NCI-H345 treated with DMSO at 0.1 percent for 48 hours (cell line): ENCODE measurements around the gene SLC4A3.
"Not testable (repeated sequence)": the region's sequence is repeated elsewhere in the genome, so short reads cannot be mapped to it uniquely, and the experiment has no call there.

Experiments
- DNase-seq: peaks from one replicate; lab custom pipeline; 2025; ENCODE audit not compliant: unreplicated experiment; lab: John Stamatoyannopoulos, UW

Gene SLC4A3

GRCh38 chr2:219645631-219646527, 18.4 kb downstream of the SLC4A3 start:
- no peak for DNase-seq

DNA sequence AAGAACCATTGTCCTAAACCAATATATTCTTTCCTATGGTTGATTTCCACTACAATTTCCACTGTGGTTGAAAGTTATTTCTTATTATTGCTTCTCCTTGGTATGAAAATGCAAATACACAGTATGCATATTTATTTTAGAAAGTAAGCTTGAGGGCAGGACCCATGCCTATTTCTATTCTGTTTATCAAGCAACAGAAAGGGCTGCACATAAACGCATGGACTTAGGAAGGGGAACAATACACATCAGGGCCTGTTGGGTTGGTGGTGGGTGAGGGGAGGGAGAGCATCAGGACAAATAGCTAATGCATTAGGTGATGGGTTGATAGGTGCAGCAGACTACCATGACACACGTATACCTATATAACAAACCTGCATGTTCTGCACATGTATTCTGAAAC, 20.7 kb downstream of the SLC4A3 start:
- no peak for DNase-seq

DNA sequence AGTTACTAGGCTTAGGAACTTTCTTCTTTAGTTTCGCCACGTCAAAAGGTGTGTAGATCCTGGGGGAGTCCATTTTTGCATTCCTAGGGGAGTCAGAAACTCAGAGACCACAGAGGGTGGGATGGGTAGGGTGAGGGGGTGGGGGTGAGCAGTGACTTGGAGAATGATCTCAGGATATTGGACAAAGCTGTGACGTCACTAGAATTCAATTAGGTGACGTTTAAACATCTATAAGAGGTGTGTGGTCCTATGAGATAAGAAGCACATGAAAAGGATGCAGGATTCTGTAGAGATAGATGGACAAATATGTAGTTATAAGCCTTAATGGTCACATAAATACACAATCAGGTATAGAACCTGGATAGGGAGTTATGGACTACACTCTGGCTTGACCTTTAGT, 21.5 kb downstream of the SLC4A3 start:
- no peak for DNase-seq

DNA sequence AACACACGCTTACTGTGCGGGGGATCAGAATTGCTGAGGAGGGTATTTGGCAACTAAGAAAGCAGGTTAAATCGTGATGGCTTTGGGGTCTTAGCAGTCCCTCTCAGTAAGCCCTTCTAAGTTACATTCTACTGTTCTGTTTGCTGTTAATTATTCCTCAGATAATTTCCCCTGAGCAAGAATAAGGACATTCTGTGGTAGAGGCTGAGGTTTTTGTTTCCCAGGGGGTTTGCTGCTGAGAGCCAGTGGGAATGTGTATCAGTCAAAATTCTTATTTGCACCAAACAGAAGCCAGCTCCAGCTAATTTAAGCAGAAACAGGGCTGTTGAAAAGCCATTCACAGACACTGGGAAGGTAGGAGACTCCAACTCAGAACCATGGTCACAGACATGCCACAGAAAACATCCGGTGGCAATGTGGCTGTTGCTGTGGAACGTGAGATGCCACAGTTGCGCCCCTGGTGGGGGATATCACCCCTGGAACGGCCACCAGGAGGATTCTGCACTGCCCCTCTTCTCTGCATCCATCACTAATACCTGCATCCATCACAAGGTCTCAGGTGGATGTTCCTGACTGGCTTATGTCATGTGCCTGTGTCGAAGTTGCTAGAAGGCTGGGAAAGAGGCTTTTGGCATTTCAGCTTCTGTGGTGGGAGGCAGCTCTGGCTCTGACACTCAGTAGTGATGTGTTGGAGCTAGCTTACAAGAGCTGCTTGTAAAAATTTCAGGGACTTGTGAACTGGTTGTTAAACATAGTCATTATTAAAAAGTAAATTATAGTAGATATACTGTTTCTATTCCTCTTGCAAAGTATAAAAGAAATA, 23.2 kb downstream of the SLC4A3 start:
- no peak for DNase-seq

DNA sequence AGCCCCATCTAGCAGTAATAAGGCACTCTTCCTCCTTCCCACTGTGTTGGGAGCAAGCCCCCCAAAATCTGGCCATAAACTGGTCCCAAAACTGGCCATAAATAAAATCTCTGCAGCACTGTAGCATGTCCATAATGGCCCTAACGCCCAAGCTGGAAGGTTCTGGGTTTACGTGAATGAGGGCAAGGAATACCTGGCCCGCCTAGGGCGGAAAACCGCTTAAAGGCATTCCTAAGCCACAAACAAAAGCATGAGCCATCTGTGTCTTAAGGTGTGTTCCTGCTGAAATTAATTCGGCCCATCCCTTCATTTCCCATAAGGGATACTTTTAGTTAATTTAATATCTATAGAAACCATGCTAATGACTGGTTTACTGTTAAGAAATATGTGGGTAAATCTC, 24.2 kb downstream of the SLC4A3 start:
- DNase-seq, result not testable (repeated sequence)

- DNase-seq, result no peak
Measured at GRCh38 chr2:219656526-219656925, 29.1 kb downstream of the SLC4A3 start.

DNA sequence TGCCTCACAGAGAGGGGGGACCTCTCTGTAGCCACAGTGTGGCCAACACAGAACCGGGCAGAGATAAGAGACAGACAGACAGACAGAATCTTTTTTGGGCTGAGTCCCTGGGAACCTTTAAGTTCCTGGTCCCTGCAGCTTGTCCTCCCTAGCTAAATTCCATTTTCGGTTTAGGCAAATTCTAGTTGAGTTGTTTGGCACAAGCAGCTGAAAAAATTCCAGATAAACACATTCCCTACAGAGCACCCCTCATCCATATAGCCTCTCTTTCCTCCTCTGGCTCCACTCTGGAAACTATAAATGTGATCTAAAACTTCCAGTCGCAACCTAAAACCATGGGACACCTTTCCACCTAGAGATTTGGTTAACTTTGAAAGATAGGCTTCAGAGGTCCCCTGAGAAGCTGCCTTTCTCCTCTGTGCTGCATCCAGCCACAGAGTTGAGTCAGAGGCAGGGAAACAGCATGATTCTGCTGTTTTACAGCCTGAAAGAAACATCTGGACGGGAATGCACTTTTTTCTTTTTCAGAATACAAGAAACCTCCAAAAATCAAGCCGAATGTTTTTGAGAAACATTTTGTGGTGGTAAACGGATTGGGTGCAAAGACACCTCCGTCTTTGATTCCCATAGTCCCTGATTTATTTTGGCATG, 30.9 kb downstream of the SLC4A3 start:
- no peak for DNase-seq

- DNase-seq, result no peak
Measured at GRCh38 chr2:219658874-219659273, 31.4 kb downstream of the SLC4A3 start.

- no peak for DNase-seq
Measured at GRCh38 chr2:219661197-219661954, 33.9 kb downstream of the SLC4A3 start.

DNA sequence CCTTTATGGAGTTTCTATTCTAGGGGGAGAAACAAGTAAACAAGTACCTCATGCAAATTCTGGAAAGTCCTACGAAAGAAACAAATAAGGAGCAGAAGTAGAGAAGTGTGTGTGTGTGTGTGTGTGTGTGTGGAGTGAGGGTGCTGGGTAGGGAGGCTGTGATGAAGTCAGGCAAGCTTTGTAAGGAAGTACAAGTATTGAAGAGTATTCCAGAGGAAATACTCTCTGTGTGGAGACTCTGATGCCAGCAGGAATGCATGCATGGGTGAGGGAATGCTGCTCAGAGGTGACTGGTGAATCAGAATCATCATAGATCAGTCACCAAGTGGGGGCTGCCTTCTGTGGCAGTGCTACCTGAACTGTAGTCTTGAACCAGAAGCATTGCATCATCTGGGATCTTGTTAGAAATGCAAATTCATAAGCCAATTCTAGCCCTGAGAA, 34.5 kb downstream of the SLC4A3 start:
- no peak for DNase-seq

GRCh38 chr2:219662566-219662965, 35.1 kb downstream of the SLC4A3 start:
- no peak for DNase-seq

GRCh38 chr2:219663116-219663762, 35.8 kb downstream of the SLC4A3 start:
- DNase-seq, result no peak

GRCh38 chr2:219664041-219664440, 36.6 kb downstream of the SLC4A3 start:
- DNase-seq, result no peak

- no peak for DNase-seq
Measured at GRCh38 chr2:219664944-219665343, 37.5 kb downstream of the SLC4A3 start.

GRCh38 chr2:219665926-219666325, 38.5 kb downstream of the SLC4A3 start:
- DNase-seq, result no peak

- DNase-seq, result no peak
Measured at GRCh38 chr2:219668316-219668715, 40.9 kb downstream of the SLC4A3 start.

- DNase-seq, result no peak
Measured at GRCh38 chr2:219670386-219670785, 43.0 kb downstream of the SLC4A3 start.

DNA sequence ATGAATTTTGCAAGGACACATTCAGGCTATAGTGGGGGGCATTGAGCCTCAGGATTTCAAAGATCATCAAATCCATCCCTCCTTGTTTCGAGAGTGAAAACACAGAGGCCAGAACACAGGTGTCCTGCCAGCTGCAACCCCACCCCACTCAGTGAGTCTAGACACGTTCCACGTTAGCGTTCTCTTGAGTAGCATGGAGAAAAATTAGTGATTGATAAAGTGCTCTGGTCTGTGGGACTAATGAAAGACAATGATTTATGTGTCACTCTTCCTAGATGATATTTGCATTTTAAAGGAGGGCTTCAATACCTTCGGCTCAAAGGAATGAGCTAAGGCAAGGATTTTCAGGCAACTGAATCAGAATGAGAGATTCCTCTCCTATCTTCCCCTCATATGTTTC, 43.8 kb downstream of the SLC4A3 start:
- no peak for DNase-seq

GRCh38 chr2:219672406-219672805, 45.0 kb downstream of the SLC4A3 start:
- DNase-seq, result no peak

- no peak for DNase-seq
Measured at GRCh38 chr2:219675221-219675620, 47.8 kb downstream of the SLC4A3 start.
